Gastroesophageal sphincter (tissue), 4 donors: ENCODE measurements around the gene MYLK. TPM values are rescaled to one million over a fixed set of nuclear protein-coding genes. Genes with fewer than 3 reads are reported as not detected.

Experiments
- ATAC-seq: fragments of 150-250 bp; one replicate; pipeline ENCODE4 v1.9.1; 2016; ENCODE audit warnings: mild to moderate bottlenecking, moderate library complexity
- H3K27ac ChIP-seq, 4 donors: fragments of 200-600 bp; sonication (generic) in 3 of 4; 1 replicate in 3 of 4; 2 replicates in 1 of 4; pipeline ENCODE4 v1.5.1; 2016 to 2019
- H3K27me3 ChIP-seq: fragments of 200-600 bp; sonication (generic); one replicate; pipeline ENCODE4 v1.5.1; 2019
- H3K36me3 ChIP-seq, 2 donors: fragments of 200-600 bp; sonication (generic); one replicate each; pipeline ENCODE4 v1.5.1; 2019; ENCODE audit warnings: control low read depth in 1 of 2
- H3K4me1 ChIP-seq, 3 donors: fragments of 200-600 bp; sonication (generic); 1 replicate in 2 of 3; 2 replicates in 1 of 3; pipeline ENCODE4 v1.5.1; 2016 to 2019; ENCODE audit warnings: control low read depth in 2 of 3
- H3K4me3 ChIP-seq, 2 donors: fragments of 200-600 bp; sonication (generic); one replicate each; pipeline ENCODE4 v1.5.1; 2019; ENCODE audit warnings: mild to moderate bottlenecking in 1 of 2, moderate library complexity in 1 of 2
- H3K9me3 ChIP-seq, 3 donors: fragments of 200-600 bp; sonication (generic); one replicate each; pipeline ENCODE4 v1.5.1; 2017 to 2019; ENCODE audit warnings: control low read depth in 2 of 3
- CTCF ChIP-seq, 4 experiments: fragments of 200-600 bp in 2 of 4; fragments of 450-650 bp in 2 of 4; sonication (generic) in 1 of 4; IDR thresholded peaks; one replicate each; pipeline ENCODE4 v1.5.1; 2017 to 2019; ENCODE audit warnings: antibody characterized with exemption in 4 of 4, mild to moderate bottlenecking in 2 of 4, moderate library complexity in 2 of 4
- EP300 ChIP-seq: sonication (generic); formaldehyde crosslinking; IDR thresholded peaks from one replicate; pipeline ENCODE4 v1.6.1; 2017; ENCODE audit warnings: antibody characterized with exemption, mild to moderate bottlenecking
- POLR2A ChIP-seq, 2 donors: fragments of 450-650 bp; IDR thresholded peaks; one replicate each; pipeline ENCODE4 v1.6.1; 2017; ENCODE audit warnings: antibody characterized with exemption in 2 of 2, mild to moderate bottlenecking in 2 of 2, moderate library complexity in 1 of 2
- POLR2AphosphoS5 ChIP-seq: sonication (generic); formaldehyde crosslinking; IDR thresholded peaks from one replicate; pipeline ENCODE4 v1.6.1; 2017; ENCODE audit warnings: antibody characterized with exemption
- WGBS, 2 donors: methylation state at CpG; one replicate each; pipeline ENCODE4 v1.1.5; 2018; ENCODE audit warnings: low coverage in 1 of 2; 5-methylcytosine and 5-hydroxymethylcytosine counted together
- total RNA-seq, 4 donors: library from RNA; depleted of rRNA; stranded (reverse); fragments of >200 nt; gene quantifications; one replicate each; pipeline ENCODE4 v1.1.0, GENCODE V29; 2016

The MYLK gene
- total RNA-seq, 4 donors from 2014 or later: 1,558 to 2,522 (median 2,261) TPM

DNA sequence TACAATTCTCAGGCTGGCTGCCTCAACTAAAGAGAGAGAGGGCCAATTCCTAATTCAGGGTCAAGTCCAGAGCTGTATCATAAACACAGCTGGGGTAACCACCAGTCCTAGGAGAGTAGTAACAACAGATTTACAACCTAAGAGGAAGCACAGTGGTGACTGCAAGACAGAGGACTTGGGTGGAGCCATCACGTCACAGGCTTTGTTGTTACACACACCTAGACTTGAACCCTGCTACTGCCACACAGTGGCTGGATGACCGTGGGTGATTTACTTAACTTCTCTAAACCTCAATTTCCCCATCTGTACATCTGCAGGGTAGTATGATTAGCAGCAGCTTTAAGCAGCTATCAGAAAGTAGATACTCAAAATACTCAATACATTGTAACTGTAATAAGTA lies 78.6 kb downstream of the MYLK start:
- H3K4me1 ChIP-seq: no peaks in the 10 kb centered on the region
- no peak overlapping the region for H3K27ac ChIP-seq
- WGBS, 2 donors: 94 to 100% methylated on average over 1 to 2 of the region's 2 CpGs
- H3K4me3 ChIP-seq: no peak overlapping the region
- TF ChIP-seq EP300 (no peak), POLR2A (IDR thresholded peaks at IDR 0.05) (no peak), CTCF (IDR thresholded peaks at IDR 0.05) (no peak)
- no peaks in the 10 kb centered on the region for H3K27me3 ChIP-seq
- no peak for ATAC-seq
- H3K9me3 ChIP-seq: no peaks in the 10 kb centered on the region
- peaks cover 0 to 3% of the 10 kb centered on the region in 2 donors for H3K36me3 ChIP-seq

GRCh38 chr3:123805101-123805500 lies 79.0 kb downstream of the MYLK start:
- 89 to 96% methylated on average over 4 to 5 of the region's 7 CpGs for WGBS, 2 donors
- Histone ChIP-seq H3K27ac (no peak overlapping the region), H3K4me3 (no peak overlapping the region), H3K36me3 (peaks cover 0 to 3% of the 10 kb centered on the region in 2 donors), H3K4me1 (no peaks in the 10 kb centered on the region), H3K9me3 (no peaks in the 10 kb centered on the region), H3K27me3 (no peaks in the 10 kb centered on the region)
- ATAC-seq: no peak
- TF ChIP-seq POLR2AphosphoS5: no peak

DNA sequence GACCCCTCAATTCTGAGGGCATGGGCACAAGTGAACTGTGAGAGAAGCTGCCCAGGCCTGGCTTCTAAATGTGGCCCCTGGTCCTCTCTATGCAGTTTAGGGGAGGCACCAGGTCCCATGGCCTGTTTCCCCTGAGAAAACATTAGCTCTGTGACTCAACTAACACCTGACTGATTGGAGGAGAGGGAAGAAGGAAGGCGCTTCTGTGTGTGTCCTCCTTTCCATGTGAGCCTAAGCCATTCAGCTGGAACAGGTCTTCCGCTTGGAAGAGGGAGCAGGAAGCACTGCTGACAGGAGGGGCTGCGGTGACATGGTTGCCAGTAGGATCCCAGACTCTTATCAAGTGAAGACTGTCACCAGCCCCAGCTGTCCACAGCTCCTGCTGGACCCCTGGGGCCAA lies 79.5 kb downstream of the MYLK start:
- H3K4me1 ChIP-seq: no peaks in the 10 kb centered on the region
- TF ChIP-seq CTCF (IDR thresholded peaks at IDR 0.05): no peak
- TF ChIP-seq POLR2A (IDR thresholded peaks at IDR 0.05): no peak
- TF ChIP-seq EP300: no peak
- no peak for TF ChIP-seq POLR2AphosphoS5
- WGBS, 2 donors: 100% methylated on average over 1 of the region's 3 CpGs; no CpG with 5 or more reads in 1 of the 2 donors
- H3K36me3 ChIP-seq: peaks cover 0 to 3% of the 10 kb centered on the region in 2 donors
- no peak overlapping the region for H3K4me3 ChIP-seq
- H3K9me3 ChIP-seq: no peaks in the 10 kb centered on the region
- no peak for ATAC-seq
- H3K27me3 ChIP-seq: no peaks in the 10 kb centered on the region
- no peak overlapping the region for H3K27ac ChIP-seq

- Histone ChIP-seq H3K4me1 (no peaks in the 10 kb centered on the region), H3K36me3 (peaks cover 0 to 3% of the 10 kb centered on the region in 2 donors), H3K27me3 (no peaks in the 10 kb centered on the region), H3K27ac (no peak overlapping the region), H3K4me3 (no peak overlapping the region), H3K9me3 (no peaks in the 10 kb centered on the region)
- ATAC-seq: no peak
- WGBS, 2 donors: 89% methylated on average over 4 of the region's 5 CpGs; no CpG with 5 or more reads in 1 of the 2 donors
- TF ChIP-seq POLR2A (IDR thresholded peaks at IDR 0.05) (no peak), POLR2AphosphoS5 (no peak), EP300 (no peak), CTCF (IDR thresholded peaks at IDR 0.05) (no peak)
Observed at GRCh38 chr3:123803521-123803920, 80.6 kb downstream of the MYLK start.

GRCh38 chr3:123802007-123802625 lies 82.0 kb downstream of the MYLK start:
- no peaks in the 10 kb centered on the region for H3K4me1 ChIP-seq
- WGBS, 2 donors: 100% methylated on average over 1 of the region's 3 CpGs; no CpG with 5 or more reads in 1 of the 2 donors
- H3K27ac ChIP-seq: no peak overlapping the region
- ATAC-seq: no peak
- no peak overlapping the region for H3K4me3 ChIP-seq
- H3K27me3 ChIP-seq: no peaks in the 10 kb centered on the region
- TF ChIP-seq POLR2A (IDR thresholded peaks at IDR 0.05) (no peak), CTCF (IDR thresholded peaks at IDR 0.05) (no peak), POLR2AphosphoS5 (no peak), EP300 (no peak)
- no peaks in the 10 kb centered on the region for H3K9me3 ChIP-seq
- peaks cover 0 to 3% of the 10 kb centered on the region in 2 donors for H3K36me3 ChIP-seq
